ENCODE results near the gene SLC6A19. TPM values are rescaled to one million over a fixed set of nuclear protein-coding genes. Genes with fewer than 3 reads are reported as not detected.

SLC6A19 gene
- total and polyA plus RNA-seq, 9 of the 15 experiments (the other 6 are each of a cell fraction or from before 2014, with no cell fraction given) = 0.03 to 1.6 (median 0.59) TPM

GRCh38 chr5:1231354-1231905 lies 30.0 kb downstream of the SLC6A19 start (continued):
- TF ChIP-seq FOXM1 (IDR thresholded peaks at IDR 0.05; ENCODE audit: low read depth) (no peak), FOXM1 (CRISPR knock-in tag; IDR thresholded peaks at IDR 0.05; ENCODE audit: low read depth) (no peak), SMARCA4 (IDR thresholded peaks at IDR 0.05) (no peak), NELFE (IDR thresholded peaks at IDR 0.05; ENCODE audit: insufficient read depth, insufficient read length) (no peak), GTF2E2 (tag; IDR thresholded peaks at IDR 0.05) (no peak), MAX (CRISPR knock-in tag; IDR thresholded peaks at IDR 0.05) (no peak), ZNF695 (CRISPR knock-in tag; IDR thresholded peaks at IDR 0.05) (no peak)

GRCh38 chr5:1232780-1233179 lies 31.4 kb downstream of the SLC6A19 start:
- Histone ChIP-seq H3K79me2 (ENCODE audit: control insufficient read depth, insufficient read depth, low read length) (no peaks in the 10 kb centered on the region), H3K4me2 (ENCODE audit: insufficient read depth, low read length) (no peak overlapping the region), H4K20me1 (replicated peaks; ENCODE audit: control insufficient read depth, insufficient read depth, low read length) (peaks cover 22% of the 10 kb centered on the region; the same call in 1 of the 2 replicates), H3K4me3 (no peak overlapping the region), H3K27me3 (ENCODE audit: control insufficient read depth in 2 of 2, insufficient read depth in 2 of 2, low read length in 2 of 2) (peaks cover 43 to 74% of the 10 kb centered on the region in 2 experiments; a peak in 4 of 5 replicates), H3K27ac (ENCODE audit: extremely low read depth, low read depth, low read length) (no peak overlapping the region), H3K9ac (ENCODE audit: insufficient read depth in 1 of 2, low read depth in 2 of 2, low read length in 2 of 2) (peak overlapping the region in 1 of 2 experiments; percentile 10; a peak in 1 of 4 replicates), H2AFZ (ENCODE audit: low read depth, low read length) (no peak overlapping the region), H3K4me1 (replicated peaks in 1 of 2; ENCODE audit: control insufficient read depth in 2 of 2, insufficient read depth in 2 of 2, low read length in 2 of 2) (peaks cover 0 to 27% of the 10 kb centered on the region in 2 experiments; a peak in 2 of 5 replicates), H3K9me1 (ENCODE audit: control insufficient read depth, insufficient read depth, low read length) (peaks cover 2% of the 10 kb centered on the region), H3K36me3 (ENCODE audit: control insufficient read depth, insufficient read depth, low read length) (no peaks in the 10 kb centered on the region), H3K9me3 (replicated peaks; ENCODE audit: control insufficient read depth, insufficient read depth, low read depth, low read length) (0 out of 2 replicates have a peak, but pooled peaks cover 2% of the 10 kb centered on the region)
- WGBS (ENCODE audit: insufficient coverage, low coverage, missing lambda C conversion rate) = 3% methylated on average over 23 of the region's 25 CpGs
- peak; percentile 85 for TF ChIP-seq MAX (CRISPR knock-in tag; IDR thresholded peaks at IDR 0.05)
- no peak for TF ChIP-seq TSHZ1 (CRISPR knock-in tag; IDR thresholded peaks at IDR 0.05)
- no peak for TF ChIP-seq POLR2B (IDR thresholded peaks at IDR 0.05; ENCODE audit: low read depth, partially characterized antibody)
- 0 out of 6 replicates have a peak, but pooled peaks of 1 of the 3 experiments have one; percentile 12 for TF ChIP-seq CTCF (IDR thresholded peaks at IDR 0.05 in 2 of 3, conservative IDR thresholded peaks at IDR 0.05 in 1 of 3; ENCODE audit: insufficient read depth in 2 of 3, low read depth in 1 of 3, low read length in 3 of 3)
- peak in 1 of 4 experiments; percentile 28 for DNase-seq (ENCODE audit: extremely low read depth in 1 of 4, low spot score in 3 of 4)
- CTCF ChIA-PET (ENCODE audit: low intra/inter-chr PET ratio) = interaction anchor here (1.5 kb wide), 1 partner anchor 65 kb away, joined by 10 read pairs; no protein-coding TSS in a partner anchor
- POLR2A ChIA-PET = no interaction called here
- in situ Hi-C loops (cut with MboI) = no loop called here
- ATAC-seq = peak; percentile 46
- no peak for FAIRE-seq
- intact Hi-C loops (cut with micrococcal nuclease) = no loop called here
- BruUV-seq (replicated peaks) = no TSS peak

All from K562 (cell line).